PFSK-1 (cell line): Measurements from ENCODE around the gene FANCC.

Experiments used
- FOXP2 ChIP-seq: optimal IDR thresholded peaks from 2 replicates; pipeline ENCODE3; 2011; ENCODE audit warnings: borderline replicate concordance, control low read depth, inconsistent platforms; ENCODE audit not compliant: insufficient read depth; ENCODE audit errors: extremely low read length, extremely low read depth
- POLR2AphosphoS5 ChIP-seq: IDR thresholded peaks from 2 replicates; pipeline ENCODE4 v1.6.1; 2012; ENCODE audit warnings: low read depth, mild to moderate bottlenecking, control low read depth, low read length, moderate library complexity
- REST ChIP-seq, 2 experiments: IDR thresholded peaks; 2 replicates each; pipeline versions ENCODE4 v1.6.1 to v1.8.0; 2011 to 2012; ENCODE audit warnings: low read depth in 2 of 2, low read length in 2 of 2, control low read depth in 1 of 2, inconsistent platforms in 1 of 2, mild to moderate bottlenecking in 1 of 2, moderate library complexity in 1 of 2; ENCODE audit not compliant: insufficient read depth in 1 of 2
- SIN3A ChIP-seq: IDR thresholded peaks from 2 replicates; pipeline ENCODE4 v1.6.1; 2012; ENCODE audit warnings: mild to moderate bottlenecking, low read length, moderate library complexity, borderline replicate concordance; ENCODE audit not compliant: insufficient read depth
- TAF1 ChIP-seq: IDR thresholded peaks from 2 replicates; pipeline ENCODE4 v1.6.1; 2012; ENCODE audit warnings: low read length, control low read depth, borderline replicate concordance; ENCODE audit not compliant: insufficient read depth

The FANCC gene

GRCh38 chr9:95265960-95266359 lies 51.5 kb downstream of the FANCC start:
- no peak for TF ChIP-seq FOXP2
- no peak for TF ChIP-seq REST (IDR thresholded peaks at IDR 0.05; ENCODE audit: insufficient read depth in 1 of 2, low read depth in 2 of 2, low read length in 2 of 2)
- no peak for TF ChIP-seq POLR2AphosphoS5
- TF ChIP-seq SIN3A = no peak
- no peak for TF ChIP-seq TAF1

- TF ChIP-seq TAF1 (no peak), REST (IDR thresholded peaks at IDR 0.05; ENCODE audit: insufficient read depth in 1 of 2, low read depth in 2 of 2, low read length in 2 of 2) (no peak), SIN3A (no peak), POLR2AphosphoS5 (no peak), FOXP2 (no peak)
These were observed 52.4 kb downstream of the FANCC start for GRCh38 chr9:95264954-95265615.

GRCh38 chr9:95261890-95262289 lies 55.6 kb downstream of the FANCC start:
- TF ChIP-seq POLR2AphosphoS5 (no peak), FOXP2 (no peak), SIN3A (no peak), TAF1 (no peak), REST (IDR thresholded peaks at IDR 0.05; ENCODE audit: insufficient read depth in 1 of 2, low read depth in 2 of 2, low read length in 2 of 2) (no peak)

- TF ChIP-seq TAF1 = no peak
- TF ChIP-seq SIN3A = no peak
These were observed 66.9 kb downstream of the FANCC start for GRCh38 chr9:95250462-95251221.

- no peak for TF ChIP-seq FOXP2
- TF ChIP-seq TAF1 = no peak
- no peak for TF ChIP-seq POLR2AphosphoS5
- TF ChIP-seq SIN3A = no peak
- TF ChIP-seq REST (IDR thresholded peaks at IDR 0.05; ENCODE audit: insufficient read depth in 1 of 2, low read depth in 2 of 2, low read length in 2 of 2) = no peak
These were observed 67.5 kb downstream of the FANCC start for GRCh38 chr9:95249986-95250385.
